Posterior vena cava (tissue), 2 donors: ENCODE measurements around the gene PSTK. TPM values are rescaled to one million over a fixed set of nuclear protein-coding genes. Genes with fewer than 3 reads are reported as not detected.

ENCODE experiments used
- total RNA-seq, 2 donors: library from RNA; stranded (reverse); fragmentation: NEBNext Ultra II Directional; extraction: Animal tissue kit (Norgen Biotek cat#: 25700); gene quantifications; one replicate each; pipeline ENCODE4 v1.2.1, GENCODE V29; 2021
- donor health status: DM: yes; HTN: yes; CAD: no.
- donor health status: DM: yes; HTN: yes; CAD: no.

The PSTK gene
- total RNA-seq, 2 donors from 2014 or later, result 2.3 to 3.4 TPM

Other genes with a start within 250 kb of the PSTK start
- gene CUZD1, start 134.5 kb upstream of the PSTK start, total RNA-seq, result under 1 TPM; 0.48 to 0.51 TPM
- gene FAM24B, start 100.8 kb upstream of the PSTK start, total RNA-seq, result 1 to 10 TPM; 1.4 TPM
- gene FAM24A, start 69.8 kb upstream of the PSTK start, total RNA-seq, result not detected
- 1 to 10 TPM; 4.9 to 9.3 TPM for gene C10orf88, start 26.2 kb upstream of the PSTK start, total RNA-seq
- 10 to 100 TPM; 15.5 to 19.1 TPM for gene IKZF5, start 28.4 kb downstream of the PSTK start, total RNA-seq
- 10 to 100 TPM; 18.1 to 20.9 TPM for gene ACADSB, start 28.6 kb downstream of the PSTK start, total RNA-seq
- gene HMX3, start 155.6 kb downstream of the PSTK start, total RNA-seq, result not detected
- not detected for gene HMX2, start 167.7 kb downstream of the PSTK start, total RNA-seq
- 10 to 100 TPM; 45.3 to 48.1 TPM for gene BUB3, start 174.0 kb downstream of the PSTK start, total RNA-seq